Activated CD8-positive, alpha-beta memory T cell treated with anti-CD3 and anti-CD28 coated beads for 36 hours (primary cell): ENCODE measurements around the gene CEP68. TPM values are rescaled to one million over a fixed set of nuclear protein-coding genes. Genes with fewer than 3 reads are reported as not detected.
"Not testable (repeated sequence)": the region's sequence is repeated elsewhere in the genome, so short reads cannot be mapped to it uniquely, and the experiment has no call there.

Experiments used
- CTCF ChIA-PET: fragments of 350-600 bp; sonication (Branson Sonifier 250); formaldehyde crosslinking; loops from one replicate; lab custom pipeline; 2021; ENCODE audit warnings: antibody characterized with exemption; lab: Charles Lee
- POLR2A ChIA-PET: fragments of 350-600 bp; sonication (Branson Sonifier 250); formaldehyde crosslinking; loops from one replicate; lab custom pipeline; 2021; ENCODE audit warnings: antibody characterized with exemption; lab: Charles Lee
- total RNA-seq, 2 experiments: library from RNA; stranded (reverse); gene quantifications; one replicate each; pipeline ENCODE4 v1.2.3, GENCODE V29; 2021

Gene CEP68
- total RNA-seq, 2 experiments from 2014 or later: 4.1 to 4.7 TPM

DNA sequence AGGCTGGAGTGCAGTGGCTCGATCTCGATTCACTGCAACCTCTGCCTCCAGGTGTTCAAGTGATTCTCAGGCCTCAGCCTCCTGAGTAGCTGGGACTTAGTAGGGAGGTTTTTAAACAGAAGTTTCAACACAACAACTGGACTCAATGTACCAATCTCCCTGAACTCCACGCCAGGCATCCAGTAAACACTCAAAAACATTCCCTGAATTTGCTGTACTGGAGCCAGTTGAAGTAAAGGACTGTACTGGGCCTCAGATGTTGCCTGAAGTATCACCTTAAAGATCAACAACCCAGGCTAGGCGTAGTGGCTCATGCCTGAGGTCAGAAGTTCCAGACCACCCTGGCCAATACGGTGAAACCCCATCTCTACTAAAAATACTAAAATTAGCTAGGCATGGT, 51.3 kb downstream of the CEP68 start:
- CTCF ChIA-PET: no interaction called here
- POLR2A ChIA-PET: no interaction called here

DNA sequence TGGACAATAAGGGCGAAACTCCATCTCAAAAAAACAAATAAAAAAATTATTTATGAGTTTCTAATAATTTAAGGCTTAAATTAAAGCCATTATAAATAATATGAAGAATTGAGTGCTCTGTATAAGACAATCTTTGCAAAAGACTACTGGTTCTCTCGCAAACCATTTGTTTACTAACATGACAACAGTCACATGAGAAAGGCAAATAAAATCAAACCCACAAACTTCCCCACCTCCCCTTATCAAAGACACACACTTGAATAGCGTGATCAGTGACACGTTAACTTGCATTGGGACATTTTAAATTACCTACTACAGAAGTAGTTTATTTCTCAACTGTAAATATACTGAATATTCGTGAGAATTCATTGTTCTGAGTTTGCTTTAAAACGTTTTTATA, 52.6 kb downstream of the CEP68 start:
- CTCF ChIA-PET: no interaction called here

GRCh38 chr2:65112633-65113032, 56.4 kb downstream of the CEP68 start:
- CTCF ChIA-PET: no interaction called here

More for the DNA sequence above, 52.6 kb downstream of the CEP68 start:
- POLR2A ChIA-PET: no interaction called here

GRCh38 chr2:65113229-65113628, 57.0 kb downstream of the CEP68 start:
- CTCF ChIA-PET: no interaction called here
- POLR2A ChIA-PET: no interaction called here

More at GRCh38 chr2:65112633-65113032, 56.4 kb downstream of the CEP68 start:
- POLR2A ChIA-PET: interaction anchor here (0.5 kb wide), 1 partner anchor 16 kb away, joined by 3 read pairs; no protein-coding TSS in a partner anchor

- CTCF ChIA-PET: no interaction called here
- POLR2A ChIA-PET: no interaction called here
These were observed 57.6 kb downstream of the CEP68 start for GRCh38 chr2:65113816-65114215.

GRCh38 chr2:65114921-65115320, 58.7 kb downstream of the CEP68 start:
- POLR2A ChIA-PET: interaction anchor here (0.6 kb wide), 1 partner anchor 11 kb away, joined by 7 read pairs; no protein-coding TSS in a partner anchor
- CTCF ChIA-PET: interaction anchor here (1.9 kb wide), 1 partner anchor 50 kb away, joined by 5 read pairs; no protein-coding TSS in a partner anchor

GRCh38 chr2:65116645-65117044, 60.4 kb downstream of the CEP68 start:
- ChIA-PET CTCF (interaction anchor here (0.6 kb wide), 1 partner anchor 530 kb away, joined by 3 read pairs; no protein-coding TSS in a partner anchor), POLR2A (interaction anchor here (1.4 kb wide), 1 partner anchor 13 kb away, joined by 3 read pairs; the partner anchor contains the start of gene RAB1A)

DNA sequence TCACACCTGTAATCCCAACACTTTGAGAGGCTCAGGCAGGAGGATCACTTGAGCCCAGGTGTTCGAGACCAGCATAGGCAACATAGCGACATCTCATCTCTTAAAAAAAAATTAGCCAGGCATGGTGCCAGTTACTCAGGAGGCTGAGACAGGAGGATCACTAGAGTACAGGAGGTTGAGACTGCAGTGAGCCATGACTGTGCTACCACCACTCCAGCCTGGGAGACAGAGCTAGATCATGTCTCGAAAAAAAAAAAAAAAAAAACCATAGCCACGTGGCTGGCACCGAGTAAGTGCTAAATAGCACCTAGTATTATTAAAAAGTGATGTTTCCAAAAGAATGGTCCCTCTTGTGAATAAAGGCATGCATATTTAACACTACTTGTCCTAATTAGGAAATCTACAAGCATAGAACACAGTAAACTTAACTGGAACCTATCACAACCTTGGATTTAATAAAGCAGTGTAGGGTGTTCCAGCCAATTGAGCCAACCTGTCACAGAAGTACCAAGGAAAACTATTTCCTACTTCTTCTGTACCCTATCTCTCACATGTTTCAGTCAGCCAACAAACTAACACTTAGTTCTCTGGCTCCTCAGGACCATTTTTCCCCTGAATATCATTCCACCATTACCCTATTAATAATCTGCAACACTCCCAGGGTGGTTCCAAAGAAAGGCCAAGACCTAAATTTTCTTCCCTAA, 64.9 kb downstream of the CEP68 start:
- ChIA-PET POLR2A (interaction anchor here (0.6 kb wide), 1 partner anchor 1144 kb away, joined by 4 read pairs; no protein-coding TSS in a partner anchor), CTCF (interaction anchor here (0.6 kb wide), 1 partner anchor 57 kb away, joined by 3 read pairs; no protein-coding TSS in a partner anchor)

DNA sequence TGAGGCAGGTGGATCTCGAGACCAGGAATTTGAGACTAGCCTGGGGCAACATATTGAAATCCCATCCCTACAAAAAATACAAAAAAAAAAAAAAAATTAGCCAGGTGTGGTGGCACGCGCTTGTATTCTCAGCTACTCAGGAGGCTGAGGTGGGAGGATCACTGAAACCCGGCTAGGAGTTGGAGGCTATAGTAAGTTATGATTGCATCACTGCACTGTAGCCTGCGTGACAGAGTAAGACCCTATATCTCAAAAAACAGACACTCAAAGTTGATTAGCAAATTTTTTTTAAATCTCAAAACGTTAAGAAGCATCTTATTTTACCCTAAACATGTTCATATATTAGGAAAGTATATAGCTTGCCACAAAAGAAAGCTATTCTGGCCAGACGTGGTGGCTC, 66.1 kb downstream of the CEP68 start:
- ChIA-PET POLR2A (no interaction called here), CTCF (interaction anchor here (0.7 to 1.0 kb wide), 3 partner anchors 73 to 642 kb away, joined by 3 to 4 read pairs (median 3); no protein-coding TSS in a partner anchor)

DNA sequence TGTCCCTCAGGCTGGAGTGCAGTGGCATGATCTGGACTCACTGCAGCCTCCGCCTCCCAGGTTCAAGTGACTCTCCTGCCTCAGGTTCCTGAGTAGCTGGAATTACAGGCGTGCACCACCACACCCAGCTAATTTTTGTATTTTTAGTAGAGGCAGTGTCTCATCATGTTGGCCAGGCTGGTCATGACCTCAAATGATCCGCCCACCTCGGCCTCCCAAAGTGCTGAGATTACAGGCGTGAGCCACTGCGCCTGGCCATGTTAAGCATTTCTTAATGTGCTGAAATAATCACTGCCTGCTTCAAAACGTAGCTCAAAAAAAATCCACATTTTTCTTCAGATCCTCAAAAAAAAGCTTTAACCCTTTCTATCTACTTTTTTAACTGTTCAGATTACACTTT, 69.2 kb downstream of the CEP68 start:
- CTCF ChIA-PET: interaction anchor here (0.7 to 1.4 kb wide), 2 partner anchors 70 to 119 kb away, joined by 3 read pairs; no protein-coding TSS in a partner anchor

GRCh38 chr2:65128297-65129190, 72.3 kb downstream of the CEP68 start:
- CTCF ChIA-PET: interaction anchor here (0.6 kb wide), 1 partner anchor 11 kb away, joined by 3 read pairs; no protein-coding TSS in a partner anchor
- POLR2A ChIA-PET: interaction anchor here (0.6 to 1.8 kb wide), 4 partner anchors 16 to 304 kb away, joined by 3 to 7 read pairs (median 4); partner anchors contain the start of gene SPRED2

More for the DNA sequence above, 69.2 kb downstream of the CEP68 start:
- POLR2A ChIA-PET: interaction anchor here (0.6 to 0.7 kb wide), 3 partner anchors 10 to 389 kb away, joined by 4 to 10 read pairs (median 7); no protein-coding TSS in a partner anchor

- ChIA-PET CTCF (interaction anchor here (0.8 to 1.2 kb wide), 5 partner anchors 9 to 100 kb away, joined by 3 to 4 read pairs (median 3); no protein-coding TSS in a partner anchor), POLR2A (interaction anchor here (0.6 to 1.8 kb wide), 11 partner anchors 10 to 522 kb away, joined by 3 to 18 read pairs (median 5); partner anchors contain the start of genes ACTR2, CEP68 and SLC1A4)
These were observed 73.1 kb downstream of the CEP68 start for GRCh38 chr2:65129286-65129825.

DNA sequence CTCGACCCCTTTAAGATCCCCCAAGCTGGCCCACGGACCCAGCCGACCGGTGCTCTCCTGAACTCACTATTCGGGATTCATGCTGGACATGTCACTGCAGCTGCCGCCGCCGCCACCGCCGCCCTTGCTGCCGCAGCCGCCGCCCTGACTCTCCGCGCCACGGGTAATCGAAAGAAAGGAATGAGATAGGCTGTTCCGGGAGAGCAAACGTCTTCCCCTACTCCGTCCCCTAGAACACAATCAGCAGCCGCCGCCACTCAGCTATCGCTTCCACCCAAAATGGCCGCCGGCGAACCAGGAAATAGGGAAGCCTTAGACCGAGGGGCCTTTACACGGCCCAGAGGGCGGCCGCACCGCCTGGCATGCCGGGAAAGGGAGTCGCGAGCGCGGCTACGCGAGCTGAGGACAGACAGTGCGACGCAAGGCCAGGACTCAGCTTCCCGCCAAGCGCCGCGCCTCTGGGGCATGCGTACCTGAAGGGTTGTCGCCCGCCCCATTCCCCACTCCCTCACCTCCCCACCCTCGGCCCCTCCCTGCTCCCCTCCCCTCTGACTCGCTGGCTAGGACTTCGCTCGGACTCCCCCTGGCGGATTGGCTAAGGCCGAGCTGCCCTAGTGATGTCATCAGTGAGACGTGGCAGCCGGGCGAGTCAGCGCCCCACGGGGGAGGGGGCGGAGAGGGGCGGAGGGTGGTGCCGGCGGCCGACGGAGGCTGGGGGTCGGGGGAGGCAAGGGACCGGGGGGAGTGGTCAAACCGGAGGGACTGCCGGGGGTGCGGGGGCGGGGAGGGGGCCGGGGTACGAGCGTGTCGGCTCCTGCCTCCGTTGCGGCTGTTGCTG, 73.8 kb downstream of the CEP68 start, which contains the start of gene RAB1A:
TSS of gene RAB1A (minus strand) at position 281 of the 838 bp plus-strand sequence. CDS start at position 90, 191 bp downstream.
- POLR2A ChIA-PET: interaction anchor here (0.6 to 1.8 kb wide), 13 partner anchors 11 to 523 kb away, joined by 3 to 18 read pairs (median 4); partner anchors contain the start of genes ACTR2, CEP68 and SLC1A4
- CTCF ChIA-PET: interaction anchor here (0.8 to 1.2 kb wide), 6 partner anchors 10 to 99 kb away, joined by 3 to 4 read pairs (median 3); no protein-coding TSS in a partner anchor

GRCh38 chr2:65130664-65131175, 74.5 kb downstream of the CEP68 start:
- ChIA-PET POLR2A (interaction anchor here (0.7 to 1.8 kb wide), 9 partner anchors 11 to 523 kb away, joined by 3 to 18 read pairs (median 4); partner anchors contain the start of genes ACTR2, CEP68 and SLC1A4), CTCF (interaction anchor here (0.9 to 1.2 kb wide), 2 partner anchors 10 to 67 kb away, joined by 3 read pairs; no protein-coding TSS in a partner anchor)

DNA sequence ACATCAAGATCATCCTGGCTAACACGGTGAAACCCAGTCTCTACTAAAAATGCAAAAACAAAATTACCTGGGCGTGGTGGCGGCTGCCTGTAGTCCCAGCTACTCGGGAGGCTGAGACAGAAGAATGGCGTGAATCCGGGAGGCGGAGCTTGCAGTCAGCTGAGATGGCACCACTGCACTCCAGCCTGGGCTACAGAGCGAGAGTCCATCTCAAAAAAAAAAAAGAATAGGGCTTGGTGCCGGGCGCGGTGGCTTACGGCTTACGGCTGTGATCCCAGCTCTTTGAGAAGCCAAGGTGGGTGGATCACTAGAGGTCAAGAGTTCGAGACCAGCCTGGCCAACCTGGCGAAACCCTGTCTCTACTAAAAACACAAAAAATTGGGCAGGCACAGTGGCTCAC, 76.7 kb downstream of the CEP68 start:
- POLR2A ChIA-PET, CTCF ChIA-PET: not testable (repeated sequence)

DNA sequence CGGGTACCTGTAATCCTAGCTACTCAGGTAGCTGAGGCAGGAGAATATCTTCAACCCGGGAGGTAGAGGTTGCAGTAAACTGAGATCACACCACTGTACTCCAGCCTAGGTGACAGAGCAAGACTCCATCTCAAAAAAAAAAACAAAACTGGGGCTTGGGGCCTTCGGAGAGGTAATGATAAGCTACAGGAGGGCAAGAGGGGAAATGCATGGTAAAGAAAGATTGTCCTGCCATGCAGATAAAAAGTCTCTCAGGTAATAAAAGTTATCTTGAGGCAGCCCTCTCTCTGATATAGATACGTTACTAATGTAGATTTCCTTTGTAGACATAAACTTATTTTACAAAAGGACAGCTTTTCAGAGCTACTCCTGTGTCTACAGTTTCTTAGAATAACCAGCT, 77.4 kb downstream of the CEP68 start:
- CTCF ChIA-PET: interaction anchor here (0.8 kb wide), 1 partner anchor 78 kb away, joined by 3 read pairs; no protein-coding TSS in a partner anchor

GRCh38 chr2:65134158-65134557, 77.9 kb downstream of the CEP68 start:
- POLR2A ChIA-PET: interaction anchor here (0.6 kb wide), 1 partner anchor 1116 kb away, joined by 3 read pairs; no protein-coding TSS in a partner anchor
- CTCF ChIA-PET: interaction anchor here (0.8 kb wide), 1 partner anchor 79 kb away, joined by 3 read pairs; no protein-coding TSS in a partner anchor

More for the DNA sequence above, 77.4 kb downstream of the CEP68 start:
- POLR2A ChIA-PET: interaction anchor here (0.6 kb wide), 1 partner anchor 1115 kb away, joined by 3 read pairs; no protein-coding TSS in a partner anchor
